CD14-positive monocyte (primary cell): ENCODE measurements around the gene ZBP1. TPM values are rescaled to one million over a fixed set of nuclear protein-coding genes. Genes with fewer than 3 reads are reported as not detected.

ENCODE experiments used
- DNase-seq, 3 donors: peaks; one replicate each; pipeline ENCODE4 v3.0.0-alpha.2; 2011 to 2022
- H2AFZ ChIP-seq: 2 replicates; pipeline ENCODE4 v1.6.0; 2012; ENCODE audit warnings: mild to moderate bottlenecking, low read depth, low read length, inconsistent platforms; ENCODE audit not compliant: insufficient read depth, poor library complexity, severe bottlenecking
- H3K27ac ChIP-seq, 2 donors: 1 replicate in 1 of 2; 2 replicates in 1 of 2; pipeline ENCODE4 v1.5.1; 2012 to 2013; ENCODE audit warnings: low read length in 2 of 2, control low read depth in 1 of 2, inconsistent platforms in 1 of 2, low read depth in 1 of 2, mild to moderate bottlenecking in 1 of 2
- H3K27me3 ChIP-seq, 2 donors: one replicate each; pipeline versions ENCODE4 v1.6.0 to v1.6.1; 2011 to 2013; ENCODE audit warnings: low read length in 2 of 2; ENCODE audit not compliant: control insufficient read depth in 2 of 2, insufficient read depth in 2 of 2
- H3K36me3 ChIP-seq, 2 donors: replicated peaks in 1 of 2; 1 replicate in 1 of 2; 2 replicates in 1 of 2; pipeline versions ENCODE4 v1.5.1 to v1.6.1; 2012 to 2013; ENCODE audit warnings: low read length in 2 of 2, control low read depth in 1 of 2, inconsistent platforms in 1 of 2, mild to moderate bottlenecking in 1 of 2; ENCODE audit not compliant: insufficient read depth in 2 of 2, control insufficient read depth in 1 of 2
- H3K4me1 ChIP-seq, 2 donors: 1 replicate in 1 of 2; 2 replicates in 1 of 2; pipeline versions ENCODE4 v1.5.1 to v1.6.1; 2012 to 2013; ENCODE audit warnings: low read length in 2 of 2, control low read depth in 1 of 2, inconsistent platforms in 1 of 2, mild to moderate bottlenecking in 1 of 2, moderate library complexity in 1 of 2; ENCODE audit not compliant: insufficient read depth in 2 of 2, control insufficient read depth in 1 of 2
- H3K4me2 ChIP-seq: replicated peaks from 2 replicates; pipeline ENCODE3; 2012; ENCODE audit warnings: low read length, moderate library complexity, mild to moderate bottlenecking; ENCODE audit not compliant: poor library complexity, severe bottlenecking; ENCODE audit errors: extremely low read depth
- H3K4me3 ChIP-seq, 3 experiments: fragments of 200-600 bp in 1 of 3; sonication (generic) in 1 of 3; replicated peaks in 1 of 3; 1 replicate in 2 of 3; 2 replicates in 1 of 3; pipeline ENCODE4 v1.5.1; 2011 to 2013; ENCODE audit warnings: low read length in 3 of 3, mild to moderate bottlenecking in 3 of 3, control low read depth in 2 of 3, low read depth in 2 of 3, inconsistent platforms in 1 of 3, moderate library complexity in 1 of 3
- H3K79me2 ChIP-seq: 2 replicates; pipeline ENCODE4 v1.6.0; 2012; ENCODE audit warnings: mild to moderate bottlenecking, control low read depth, inconsistent platforms, low read length, moderate library complexity; ENCODE audit not compliant: insufficient read depth
- H3K9ac ChIP-seq: 2 replicates; pipeline ENCODE4 v1.6.0; 2017; ENCODE audit warnings: low read length, mild to moderate bottlenecking; ENCODE audit not compliant: insufficient read depth, poor library complexity, severe bottlenecking
- H3K9me3 ChIP-seq, 2 donors: replicated peaks in 1 of 2; 1 replicate in 1 of 2; 2 replicates in 1 of 2; pipeline versions ENCODE4 v1.5.1 to v1.6.1; 2012 to 2013; ENCODE audit warnings: low read length in 2 of 2, control low read depth in 1 of 2; ENCODE audit not compliant: control insufficient read depth in 1 of 2, insufficient read depth in 1 of 2
- H4K20me1 ChIP-seq: 2 replicates; pipeline ENCODE4 v1.6.0; 2012; ENCODE audit warnings: mild to moderate bottlenecking, low read length, control low read depth, moderate library complexity; ENCODE audit not compliant: insufficient read depth
- H3K27ac Mint-ChIP-seq, 7 donors: one replicate each; pipeline ENCODE4 v1.8.0; 2020; ENCODE audit warnings: mild to moderate bottlenecking in 7 of 7, mixed read lengths in 7 of 7, moderate library complexity in 6 of 7, inconsistent platforms in 2 of 7
- H3K27me3 Mint-ChIP-seq, 3 donors: one replicate each; pipeline ENCODE4 v1.8.0; 2021 to 2022; ENCODE audit warnings: low read depth in 3 of 3, mild to moderate bottlenecking in 3 of 3, mixed read lengths in 3 of 3, moderate library complexity in 3 of 3, inconsistent platforms in 1 of 3
- H3K36me3 Mint-ChIP-seq, 2 donors: one replicate each; pipeline ENCODE4 v1.8.0; 2020; ENCODE audit warnings: mixed read lengths in 2 of 2, inconsistent platforms in 1 of 2, mild to moderate bottlenecking in 1 of 2
- H3K4me1 Mint-ChIP-seq: one replicate; pipeline ENCODE4 v1.8.0; 2020; ENCODE audit warnings: mild to moderate bottlenecking, mixed read lengths
- H3K4me3 Mint-ChIP-seq, 2 donors: one replicate each; pipeline ENCODE4 v1.8.0; 2020; ENCODE audit warnings: mild to moderate bottlenecking in 2 of 2, mixed read lengths in 2 of 2, moderate library complexity in 1 of 2
- H3K9me3 Mint-ChIP-seq, 7 donors: one replicate each; pipeline ENCODE4 v1.8.0; 2020 to 2022; ENCODE audit warnings: mixed read lengths in 7 of 7, mild to moderate bottlenecking in 6 of 7, moderate library complexity in 6 of 7, inconsistent platforms in 2 of 7
- CTCF ChIP-seq: fragments of 200-600 bp; IDR thresholded peaks from one replicate; pipeline ENCODE4 v1.8.0; 2022; ENCODE audit warnings: antibody characterized with exemption, mild to moderate bottlenecking
- WGBS: methylation state at CpG from one replicate; pipeline ENCODE4 v1.1.5; 2013; ENCODE audit warnings: missing lambda C conversion rate; ENCODE audit not compliant: insufficient coverage; 5-methylcytosine and 5-hydroxymethylcytosine counted together
- intact Hi-C, 2 donors: fragments of 100-400 bp; cut with micrococcal nuclease; formaldehyde crosslinking; loops; one replicate each; pipeline versions ENCODE4 v1.15.0 to v1.15.1; 2023
- polyA plus RNA-seq, 3 donors: library from polyadenylated mRNA; depleted of rRNA in 1 of 3; unstranded in 2 of 3; stranded (reverse) in 1 of 3; fragments of 300-500 nt in 2 of 3; fragments of >200 nt in 1 of 3; fragmentation: Illumina TruSeq in 2 of 3; gene quantifications; 1 replicate in 2 of 3; 2 replicates in 1 of 3; pipeline ENCODE4 v1.2.3, GENCODE V29; 2012 to 2021

The ZBP1 gene
- polyA plus RNA-seq, 3 donors, result 2.8 to 25.9 (median 3.0) TPM

- Histone ChIP-seq H3K27ac (no peak overlapping the region), H4K20me1 (no peaks in the 10 kb centered on the region), H3K4me2 (no peak overlapping the region), H3K27me3 (no peaks in the 10 kb centered on the region), H3K4me3 (no peak overlapping the region), H3K36me3 (no peaks in the 10 kb centered on the region), H3K4me1 (no peaks in the 10 kb centered on the region), H3K9ac (no peak overlapping the region), H3K9me3 (no peaks in the 10 kb centered on the region), H3K79me2 (no peaks in the 10 kb centered on the region), H2AFZ (no peak overlapping the region)
- Mint-ChIP-seq H3K36me3 (no peaks in the 10 kb centered on the region), H3K27ac (no peak overlapping the region), H3K4me3 (no peak overlapping the region), H3K4me1 (no peaks in the 10 kb centered on the region), H3K9me3 (no peaks in the 10 kb centered on the region), H3K27me3 (peaks cover 10 to 21% (median 11%) of the 10 kb centered on the region in 3 donors)
- no peak for DNase-seq
- intact Hi-C loops, result no loop called here
- WGBS, result 92% methylated on average over 8 of the region's 10 CpGs
- no peak for TF ChIP-seq CTCF
Observed at GRCh38 chr20:57559289-57559634, 61.0 kb downstream of the ZBP1 start.

GRCh38 chr20:57558614-57559288 is 61.5 kb downstream of the ZBP1 start:
- H3K4me2 ChIP-seq, result no peak overlapping the region
- H3K27me3 ChIP-seq, result no peaks in the 10 kb centered on the region
- Mint-ChIP-seq H3K9me3 (no peaks in the 10 kb centered on the region), H3K27me3 (peaks cover 10 to 25% (median 13%) of the 10 kb centered on the region in 3 donors), H3K4me3 (no peak overlapping the region), H3K27ac (no peak overlapping the region), H3K4me1 (no peaks in the 10 kb centered on the region), H3K36me3 (no peaks in the 10 kb centered on the region)
- H3K9ac ChIP-seq, result no peak overlapping the region
- no peak overlapping the region for H2AFZ ChIP-seq
- no peaks in the 10 kb centered on the region for H3K79me2 ChIP-seq
- no peak overlapping the region for H3K27ac ChIP-seq
- no peak for DNase-seq
- no peak for TF ChIP-seq CTCF
- WGBS, result 86% methylated on average over 11 of the region's 15 CpGs
- no peaks in the 10 kb centered on the region for H3K4me1 ChIP-seq
- no peaks in the 10 kb centered on the region for H3K36me3 ChIP-seq
- H4K20me1 ChIP-seq, result no peaks in the 10 kb centered on the region
- H3K4me3 ChIP-seq, result no peak overlapping the region
- H3K9me3 ChIP-seq, result no peaks in the 10 kb centered on the region
- intact Hi-C loops, result no loop called here
